DLD1 (cell line): Measurements from ENCODE around the gene INSYN2A.

ENCODE experiments used
- in situ Hi-C: cut with HindIII; loops from 2 replicates; pipeline ENCODE4 v1.10.0; 2017; ENCODE audit warnings: low sequenced_read_pairs

Gene INSYN2A

GRCh38 chr10:127154831-127155620 lies 41.4 kb downstream of the INSYN2A start:
- in situ Hi-C loops, result no loop called here

- in situ Hi-C loops, result no loop called here
Measured at GRCh38 chr10:127153181-127153580, 43.2 kb downstream of the INSYN2A start.

- in situ Hi-C loops, result no loop called here
Measured at GRCh38 chr10:127151981-127152699, 44.3 kb downstream of the INSYN2A start.

GRCh38 chr10:127151541-127151940 lies 44.9 kb downstream of the INSYN2A start:
- in situ Hi-C loops, result no loop called here

GRCh38 chr10:127150136-127150535 lies 46.3 kb downstream of the INSYN2A start:
- in situ Hi-C loops, result no loop called here

GRCh38 chr10:127149501-127150081 lies 46.8 kb downstream of the INSYN2A start:
- in situ Hi-C loops, result no loop called here

GRCh38 chr10:127148933-127149220 lies 47.5 kb downstream of the INSYN2A start:
- in situ Hi-C loops, result no loop called here

GRCh38 chr10:127148066-127148932 lies 48.1 kb downstream of the INSYN2A start:
- in situ Hi-C loops, result no loop called here

GRCh38 chr10:127146661-127147060 lies 49.7 kb downstream of the INSYN2A start:
- in situ Hi-C loops, result no loop called here
